H1 (cell line): ENCODE measurements around the gene STKLD1. TPM values are rescaled to one million over a fixed set of nuclear protein-coding genes. Genes with fewer than 3 reads are reported as not detected.

ENCODE experiments used
- CTCF ChIA-PET: fragments of 300-600 bp; sonication (Branson Sonifier 250); formaldehyde crosslinking; loops from one replicate; lab custom pipeline; 2021; ENCODE audit not compliant: partially characterized antibody; lab: Charles Lee
- POLR2A ChIA-PET: fragments of 300-600 bp; sonication (Branson Sonifier 250); formaldehyde crosslinking; loops from one replicate; lab custom pipeline; 2021; ENCODE audit warnings: inconsistent platforms; ENCODE audit not compliant: partially characterized antibody; lab: Charles Lee
- DNase-seq, 2 experiments: peaks; one replicate each; pipeline versions ENCODE4 v3.0.0 to v3.0.0-alpha.2; 2010 to 2022; ENCODE audit warnings: low spot score in 2 of 2, low read depth in 1 of 2, mixed read lengths in 1 of 2
- FAIRE-seq: peaks from 2 replicates; lab custom pipeline; 2011; peaks lifted over from hg19 to GRCh38; lab: Jason Lieb, UNC
- H2AFZ ChIP-seq: 2 replicates; pipeline ENCODE4 v1.8.1; 2012; ENCODE audit warnings: low read length, inconsistent platforms
- H2AK5ac ChIP-seq: 2 replicates; pipeline ENCODE4 v1.6.1; 2013; ENCODE audit warnings: low read depth, low read length
- H2BK120ac ChIP-seq: replicated peaks from 2 replicates; pipeline ENCODE3; 2013; ENCODE audit warnings: low read depth, low read length, inconsistent platforms
- H2BK12ac ChIP-seq: 2 replicates; pipeline ENCODE4 v1.6.1; 2013; ENCODE audit warnings: low read depth, low read length
- H2BK15ac ChIP-seq: 2 replicates; pipeline ENCODE4 v1.6.1; 2013; ENCODE audit warnings: low read length
- H2BK20ac ChIP-seq: 2 replicates; pipeline ENCODE4 v1.6.1; 2013; ENCODE audit warnings: low read length
- H2BK5ac ChIP-seq: 2 replicates; pipeline ENCODE4 v1.6.1; 2013; ENCODE audit warnings: low read depth, low read length
- H3K14ac ChIP-seq: 2 replicates; pipeline ENCODE4 v1.6.1; 2013; ENCODE audit warnings: inconsistent platforms; ENCODE audit not compliant: insufficient read length
- H3K18ac ChIP-seq: 2 replicates; pipeline ENCODE4 v1.6.1; 2013; ENCODE audit warnings: low read length; ENCODE audit errors: extremely low read depth
- H3K23ac ChIP-seq: 2 replicates; pipeline ENCODE4 v1.6.1; 2013; ENCODE audit warnings: inconsistent platforms; ENCODE audit not compliant: insufficient read length
- H3K23me2 ChIP-seq: 2 replicates; pipeline ENCODE4 v1.6.1; 2013; ENCODE audit warnings: low read depth, low read length
- H3K27ac ChIP-seq: 2 replicates; pipeline ENCODE4 v1.6.1; 2011; ENCODE audit warnings: low read depth, low read length, inconsistent platforms
- H3K27me3 ChIP-seq, 4 experiments: replicated peaks in 1 of 4; 1 replicate in 1 of 4; 2 replicates in 3 of 4; pipeline versions ENCODE4 v1.6.1 to v1.8.1; 2011 to 2013; ENCODE audit warnings: low read length in 3 of 4, mild to moderate bottlenecking in 3 of 4, inconsistent platforms in 2 of 4, mixed read lengths in 2 of 4, moderate library complexity in 1 of 4; ENCODE audit not compliant: control insufficient read depth in 3 of 4, insufficient read depth in 3 of 4; ENCODE audit errors: extremely low read depth in 1 of 4
- H3K36me3 ChIP-seq, 4 experiments: 2 replicates each; pipeline versions ENCODE4 v1.6.1 to v1.8.1; 2011 to 2013; ENCODE audit warnings: mild to moderate bottlenecking in 4 of 4, low read length in 3 of 4, moderate library complexity in 2 of 4, control low read depth in 1 of 4, inconsistent platforms in 1 of 4; ENCODE audit not compliant: insufficient read depth in 4 of 4, control insufficient read depth in 2 of 4
- H3K4ac ChIP-seq: replicated peaks from 2 replicates; pipeline ENCODE3; 2013; ENCODE audit warnings: low read length, low read depth, mixed read lengths, inconsistent platforms; ENCODE audit not compliant: insufficient read length
- H3K4me1 ChIP-seq, 4 experiments: replicated peaks in 1 of 4; 1 replicate in 1 of 4; 2 replicates in 3 of 4; pipeline versions ENCODE4 v1.6.1 to v1.8.1; 2011 to 2013; ENCODE audit warnings: low read length in 3 of 4, inconsistent platforms in 2 of 4, mixed read lengths in 1 of 4; ENCODE audit not compliant: insufficient read depth in 4 of 4, control insufficient read depth in 3 of 4
- H3K4me2 ChIP-seq, 2 experiments: 2 replicates each; pipeline versions ENCODE4 v1.6.1 to v1.8.1; 2011 to 2013; ENCODE audit warnings: low read depth in 2 of 2, low read length in 2 of 2, control low read depth in 1 of 2, inconsistent platforms in 1 of 2, mild to moderate bottlenecking in 1 of 2; ENCODE audit not compliant: insufficient read depth in 1 of 2
- H3K4me3 ChIP-seq, 4 experiments: fragments of 200-600, 300-600 bp in 1 of 4; sonication (generic), shearing (Covaris generic), sonication (Bioruptor Twin) in 1 of 4; 2 replicates each; pipeline versions ENCODE4 v1.5.1 to v1.8.1; 2011 to 2016; ENCODE audit warnings: low read length in 4 of 4, low read depth in 3 of 4, control low read depth in 2 of 4, inconsistent platforms in 2 of 4, mild to moderate bottlenecking in 2 of 4, mixed read lengths in 1 of 4, moderate library complexity in 1 of 4; ENCODE audit not compliant: insufficient read depth in 2 of 4; ENCODE audit errors: extremely low read depth in 1 of 4
- H3K56ac ChIP-seq: replicated peaks from 2 replicates; pipeline ENCODE3; 2013; ENCODE audit warnings: low read depth, mild to moderate bottlenecking, mixed read lengths, low read length, inconsistent platforms; ENCODE audit not compliant: insufficient read length
- H3K79me1 ChIP-seq: 2 replicates; pipeline ENCODE4 v1.6.1; 2013; ENCODE audit warnings: low read depth, low read length, control low read depth
- H3K79me2 ChIP-seq, 2 experiments: 2 replicates each; pipeline versions ENCODE4 v1.6.1 to v1.8.1; 2012 to 2013; ENCODE audit warnings: low read length in 2 of 2, mild to moderate bottlenecking in 2 of 2, inconsistent platforms in 1 of 2; ENCODE audit not compliant: insufficient read depth in 2 of 2, control insufficient read depth in 1 of 2
- H3K9ac ChIP-seq, 4 experiments: replicated peaks in 1 of 4; 1 replicate in 1 of 4; 2 replicates in 3 of 4; pipeline versions ENCODE4 v1.6.1 to v1.8.1; 2011 to 2013; ENCODE audit warnings: low read depth in 3 of 4, low read length in 3 of 4, control low read depth in 2 of 4, mild to moderate bottlenecking in 2 of 4, moderate library complexity in 2 of 4, inconsistent platforms in 1 of 4; ENCODE audit errors: extremely low read depth in 1 of 4
- H3K9me3 ChIP-seq, 2 experiments: 2 replicates each; pipeline versions ENCODE4 v1.6.1 to v1.8.1; 2012 to 2013; ENCODE audit warnings: mild to moderate bottlenecking in 2 of 2, moderate library complexity in 2 of 2, control low read depth in 1 of 2, inconsistent platforms in 1 of 2, low read depth in 1 of 2, low read length in 1 of 2, mixed read lengths in 1 of 2; ENCODE audit not compliant: insufficient read depth in 2 of 2
- H4K20me1 ChIP-seq, 2 experiments: replicated peaks in 1 of 2; 2 replicates each; pipeline versions ENCODE3 to v1.8.1; 2011 to 2013; ENCODE audit warnings: inconsistent platforms in 2 of 2, low read length in 2 of 2, mild to moderate bottlenecking in 1 of 2; ENCODE audit not compliant: insufficient read depth in 2 of 2, control insufficient read depth in 1 of 2
- H4K5ac ChIP-seq: 2 replicates; pipeline ENCODE4 v1.6.1; 2013; ENCODE audit warnings: low read length, low read depth, mixed read lengths, inconsistent platforms; ENCODE audit not compliant: insufficient read length
- H4K8ac ChIP-seq: 2 replicates; pipeline ENCODE4 v1.8.0; 2013; ENCODE audit warnings: mild to moderate bottlenecking, moderate library complexity, low read length, inconsistent platforms; ENCODE audit not compliant: insufficient read depth; ENCODE audit errors: extremely low read depth
- H4K91ac ChIP-seq: replicated peaks from 2 replicates; pipeline ENCODE3; 2013; ENCODE audit warnings: low read length, mixed read lengths, inconsistent platforms; ENCODE audit not compliant: insufficient read length
- CHD1 ChIP-seq: IDR thresholded peaks from 2 replicates; pipeline ENCODE4 v1.6.1; 2012; ENCODE audit warnings: low read depth, low read length, improper control_type of control experiment
- JUN ChIP-seq: IDR thresholded peaks from 2 replicates; pipeline ENCODE4 v1.6.1; 2011; ENCODE audit warnings: low read depth, mild to moderate bottlenecking, improper control_type of control experiment, low read length
- KDM1A ChIP-seq: fragments of 200-600, 300-600 bp; sonication (generic); IDR thresholded peaks from 2 replicates; pipeline ENCODE4 v1.7.1; 2016; ENCODE audit warnings: mild to moderate bottlenecking, low read length, borderline replicate concordance
- RNF2 ChIP-seq: fragments of 200-900, 300-1000 bp; sonication (generic); IDR thresholded peaks from 2 replicates; pipeline ENCODE4 v1.7.1; 2016; ENCODE audit warnings: borderline replicate concordance, low read depth, mild to moderate bottlenecking, antibody characterized with exemption, low read length; ENCODE audit not compliant: poor library complexity, severe bottlenecking; ENCODE audit errors: missing control alignments
- SUZ12 ChIP-seq: fragments of 200-600 bp; sonication (generic); IDR thresholded peaks from 2 replicates; pipeline ENCODE4 v1.6.1; 2012; ENCODE audit warnings: mild to moderate bottlenecking, inconsistent platforms, low read length, moderate library complexity, mixed read lengths
- WGBS, 2 experiments: shearing (Covaris generic) in 1 of 2; methylation state at CpG; one replicate each; pipeline versions ENCODE4 v1.1.6 to v1.1.7; 2013 to 2015; ENCODE audit warnings: low lambda C conversion rate in 2 of 2, mixed read lengths in 2 of 2, inconsistent platforms in 1 of 2, low coverage in 1 of 2, missing lambda C conversion rate in 1 of 2; ENCODE audit not compliant: insufficient replicate concordance in 2 of 2, insufficient coverage in 1 of 2, insufficient read length in 1 of 2; ENCODE audit errors: extremely low coverage in 1 of 2, missing lambda C conversion rate in 1 of 2; 5-methylcytosine and 5-hydroxymethylcytosine counted together
- polyA plus RNA-seq, 7 experiments: library from polyadenylated mRNA; depleted of rRNA in 3 of 7; stranded (reverse) in 5 of 7; unstranded in 2 of 7; fragments of >200 nt in 5 of 7; fragments of 200-250 nt in 2 of 7; gene quantifications; 1 replicate in 5 of 7; 2 replicates in 1 of 7; 4 replicates in 1 of 7; pipeline versions ENCODE4 v1.2.1 to v1.2.3, GENCODE V29; 2011 to 2013; ENCODE audit warnings: missing spikeins in 2 of 7, mixed read lengths in 2 of 7
- total RNA-seq: library from RNA; stranded (reverse); fragmentation: NEBNext Ultra II Directional; extraction: Animal tissue kit (Norgen Biotek cat#: 25700); gene quantifications from 2 replicates; pipeline ENCODE4 v1.2.1, GENCODE V29; 2021
- TF ChIP-seq, protein P1 (sequence below), 3 experiments: IDR thresholded peaks; 1 replicate in 2 of 3; 2 replicates in 1 of 3; pipeline versions ENCODE4 v1.5.1 to v1.6.1; 2011; ENCODE audit warnings: low read length in 3 of 3, mild to moderate bottlenecking in 3 of 3, inconsistent platforms in 2 of 3, low read depth in 1 of 3, moderate library complexity in 1 of 3; ENCODE audit not compliant: insufficient read depth in 1 of 3; ENCODE audit errors: control extremely low read depth in 1 of 3

STKLD1 gene
- total and polyA plus RNA-seq, 2 of the 8 experiments (the other 6 are each of a cell fraction or from before 2014, with no cell fraction given), result 0.26 TPM; not detected in 1

- Histone ChIP-seq H3K18ac (no peak overlapping the region), H2BK120ac (no peak overlapping the region), H2AFZ (no peak overlapping the region), H3K9ac (no peak overlapping the region), H3K27me3 (peaks cover 0 to 2% (median under 1%) of the 10 kb centered on the region in 4 experiments; a peak in 3 of 7 replicates), H3K9me3 (peaks cover 0 to 11% of the 10 kb centered on the region in 2 experiments; a peak in 2 of 4 replicates), H3K4me1 (no peaks in the 10 kb centered on the region; a peak in 1 of 7 replicates), H3K79me2 (no peaks in the 10 kb centered on the region), H4K91ac (no peak overlapping the region), H3K23ac (no peak overlapping the region), H2BK5ac (no peak overlapping the region), H3K79me1 (no peaks in the 10 kb centered on the region), H4K8ac (no peak overlapping the region), H3K36me3 (no peaks in the 10 kb centered on the region; a peak in 1 of 8 replicates), H3K14ac (no peak overlapping the region), H3K4me2 (no peak overlapping the region), H2BK20ac (no peak overlapping the region), H3K27ac (no peak overlapping the region), H2AK5ac (no peak overlapping the region), H3K23me2 (peaks cover 16% of the 10 kb centered on the region; the same call in 1 of the 2 replicates), H4K5ac (no peak overlapping the region), H3K4me3 (no peak overlapping the region), H2BK15ac (no peak overlapping the region), H3K56ac (peak overlapping the region; percentile 99), H3K4ac (no peak overlapping the region), H2BK12ac (no peak overlapping the region), H4K20me1 (peaks cover 0 to 15% of the 10 kb centered on the region in 2 experiments)
- 100% methylated on average over 3 of the region's 3 CpGs; no CpG with 5 or more reads in 1 of the 2 experiments for WGBS, 2 experiments
- no peak for FAIRE-seq
- ChIA-PET POLR2A (no interaction called here), CTCF (interaction anchor here (0.9 to 4.7 kb wide), 3 partner anchors 13 to 103 kb away, joined by 3 to 52 read pairs (median 3); no protein-coding TSS in a partner anchor)
- no peak for TF ChIP-seq KDM1A
- TF ChIP-seq RNF2, result no peak
- TF ChIP-seq, protein P1, sequence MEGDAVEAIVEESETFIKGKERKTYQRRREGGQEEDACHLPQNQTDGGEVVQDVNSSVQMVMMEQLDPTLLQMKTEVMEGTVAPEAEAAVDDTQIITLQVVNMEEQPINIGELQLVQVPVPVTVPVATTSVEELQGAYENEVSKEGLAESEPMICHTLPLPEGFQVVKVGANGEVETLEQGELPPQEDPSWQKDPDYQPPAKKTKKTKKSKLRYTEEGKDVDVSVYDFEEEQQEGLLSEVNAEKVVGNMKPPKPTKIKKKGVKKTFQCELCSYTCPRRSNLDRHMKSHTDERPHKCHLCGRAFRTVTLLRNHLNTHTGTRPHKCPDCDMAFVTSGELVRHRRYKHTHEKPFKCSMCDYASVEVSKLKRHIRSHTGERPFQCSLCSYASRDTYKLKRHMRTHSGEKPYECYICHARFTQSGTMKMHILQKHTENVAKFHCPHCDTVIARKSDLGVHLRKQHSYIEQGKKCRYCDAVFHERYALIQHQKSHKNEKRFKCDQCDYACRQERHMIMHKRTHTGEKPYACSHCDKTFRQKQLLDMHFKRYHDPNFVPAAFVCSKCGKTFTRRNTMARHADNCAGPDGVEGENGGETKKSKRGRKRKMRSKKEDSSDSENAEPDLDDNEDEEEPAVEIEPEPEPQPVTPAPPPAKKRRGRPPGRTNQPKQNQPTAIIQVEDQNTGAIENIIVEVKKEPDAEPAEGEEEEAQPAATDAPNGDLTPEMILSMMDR (IDR thresholded peaks at IDR 0.05; ENCODE audit: control extremely low read depth in 1 of 3, insufficient read depth in 1 of 3, low read depth in 1 of 3, low read length in 3 of 3), result no peak
- no peak for TF ChIP-seq SUZ12
- no peak for TF ChIP-seq JUN
- no peak for TF ChIP-seq CHD1
- DNase-seq, result no peak
These were observed 7.3 kb downstream of the STKLD1 start for GRCh38 chr9:133383438-133383837.
